Measurements from ENCODE around the gene PMM1. TPM values are rescaled to one million over a fixed set of nuclear protein-coding genes. Genes with fewer than 3 reads are reported as not detected.

PMM1 gene
- total and polyA plus RNA-seq, 5 experiments from 2014 or later: 29.9 to 32.8 (median 32.3) TPM

GRCh38 chr22:41528938-41529561 is 60.6 kb downstream of the PMM1 start:
- ATAC-seq (no peak), DNase-seq (no peak)
- H3K9me3 Mint-ChIP-seq: no peaks in the 10 kb centered on the region
- no peak overlapping the region for H3K4me3 Mint-ChIP-seq
- H3K36me3 Mint-ChIP-seq: peaks cover 3 to 49% (median 5%) of the 10 kb centered on the region in 3 donors
- peaks cover 13 to 21% (median 19%) of the 10 kb centered on the region in 4 donors for H3K4me1 Mint-ChIP-seq
- POLR2A ChIA-PET: interaction anchor here (1.5 kb wide), 1 partner anchor 116 kb away, joined by 3 read pairs; no protein-coding TSS in a partner anchor
- no peaks in the 10 kb centered on the region for H3K27me3 Mint-ChIP-seq
- peak overlapping the region in 8 of 10 donors; percentile 15 to 70 (median 34) for H3K27ac Mint-ChIP-seq

- DNase-seq (no peak), ATAC-seq (no peak)
- H3K4me1 Mint-ChIP-seq: peaks cover 11 to 22% (median 20%) of the 10 kb centered on the region in 4 donors
- POLR2A ChIA-PET: interaction anchor here (1.5 to 2.4 kb wide), 3 partner anchors 116 to 124 kb away, joined by 3 to 9 read pairs (median 6); no protein-coding TSS in a partner anchor
- no peaks in the 10 kb centered on the region for H3K27me3 Mint-ChIP-seq
- peaks cover 3 to 49% (median 5%) of the 10 kb centered on the region in 3 donors for H3K36me3 Mint-ChIP-seq
- no peak overlapping the region for H3K4me3 Mint-ChIP-seq
- peak overlapping the region in 7 of 10 donors; percentile 18 to 63 (median 59) for H3K27ac Mint-ChIP-seq
- H3K9me3 Mint-ChIP-seq: no peaks in the 10 kb centered on the region
Measured at GRCh38 chr22:41528132-41528766, 61.4 kb downstream of the PMM1 start.

Other genes starting within 250 kb of the PMM1 start
- 1 to 10 TPM; 5.2 to 5.9 TPM for gene TEF, start 207.9 kb downstream of the PMM1 start, total RNA-seq
- 1 to 10 TPM; 2.0 to 5.7 (median 4.4) TPM for gene TEF, start 207.9 kb downstream of the PMM1 start, polyA plus RNA-seq
- gene TOB2, start 143.0 kb downstream of the PMM1 start, total RNA-seq: 10 to 100 TPM; 26.2 to 26.4 TPM
- gene TOB2, start 143.0 kb downstream of the PMM1 start, polyA plus RNA-seq: 10 to 100 TPM in 1 of 3 donors, 1 to 10 TPM in 2; 8.7 to 12.1 (median 9.0) TPM
- gene PHF5A, start 121.1 kb downstream of the PMM1 start, total RNA-seq: 10 to 100 TPM; 34.0 to 35.8 TPM
- gene PHF5A, start 121.1 kb downstream of the PMM1 start, polyA plus RNA-seq: 10 to 100 TPM; 17.2 to 21.4 (median 17.9) TPM
- gene ACO2, start 120.7 kb downstream of the PMM1 start, total RNA-seq: 10 to 100 TPM; 67.7 to 75.1 TPM
- 10 to 100 TPM; 64.2 to 91.9 (median 72.3) TPM for gene ACO2, start 120.7 kb downstream of the PMM1 start, polyA plus RNA-seq
- gene POLR3H, start 45.4 kb downstream of the PMM1 start, total RNA-seq: 10 to 100 TPM; 50.5 to 54.6 TPM
- 10 to 100 TPM; 24.7 to 30.9 (median 27.6) TPM for gene POLR3H, start 45.4 kb downstream of the PMM1 start, polyA plus RNA-seq
- gene CSDC2, start 28.8 kb downstream of the PMM1 start, total RNA-seq: not detected
- not detected for gene CSDC2, start 28.8 kb downstream of the PMM1 start, polyA plus RNA-seq
- gene DESI1, start 31.2 kb upstream of the PMM1 start, total RNA-seq: 10 to 100 TPM; 25.8 to 29.3 TPM
- gene DESI1, start 31.2 kb upstream of the PMM1 start, polyA plus RNA-seq: 10 to 100 TPM in 2 of 3 donors, 1 to 10 TPM in 1; 7.5 to 13.9 (median 11.2) TPM
- 100 to 1,000 TPM; 171 to 182 TPM for gene XRCC6, start 31.5 kb upstream of the PMM1 start, total RNA-seq
- 100 to 1,000 TPM; 436 to 513 (median 454) TPM for gene XRCC6, start 31.5 kb upstream of the PMM1 start, polyA plus RNA-seq
- gene SNU13, start 99.0 kb upstream of the PMM1 start, total RNA-seq: 100 to 1,000 TPM; 117 to 127 TPM
- gene SNU13, start 99.0 kb upstream of the PMM1 start, polyA plus RNA-seq: 100 to 1,000 TPM; 226 to 309 (median 285) TPM
- 10 to 100 TPM; 52.9 to 62.8 TPM for gene MEI1, start 109.7 kb upstream of the PMM1 start, total RNA-seq
- gene MEI1, start 109.7 kb upstream of the PMM1 start, polyA plus RNA-seq: 100 to 1,000 TPM in 1 of 3 donors, 10 to 100 TPM in 2; 89.5 to 153 (median 98.3) TPM
- 10 to 100 TPM; 17.1 to 23.1 TPM for gene CCDC134, start 210.8 kb upstream of the PMM1 start, total RNA-seq
- 1 to 10 TPM; 3.5 to 5.6 (median 3.8) TPM for gene CCDC134, start 210.8 kb upstream of the PMM1 start, polyA plus RNA-seq
- gene SREBF2, start 243.3 kb upstream of the PMM1 start, total RNA-seq: 100 to 1,000 TPM; 106 TPM
- 10 to 100 TPM; 16.3 to 21.9 (median 18.2) TPM for gene SREBF2, start 243.3 kb upstream of the PMM1 start, polyA plus RNA-seq

Measured in naive thymus-derived CD8-positive, alpha-beta T cell (primary cell).